Kidney glomerular epithelial cell (primary cell): Measurements from ENCODE around the gene KNDC1.
"Not testable (repeated sequence)": the region's sequence is repeated elsewhere in the genome, so short reads cannot be mapped to it uniquely, and the experiment has no call there.

Experiments used
- DNase-seq: peaks from one replicate; lab custom pipeline; 2025; lab: John Stamatoyannopoulos, UW

Gene KNDC1

DNA sequence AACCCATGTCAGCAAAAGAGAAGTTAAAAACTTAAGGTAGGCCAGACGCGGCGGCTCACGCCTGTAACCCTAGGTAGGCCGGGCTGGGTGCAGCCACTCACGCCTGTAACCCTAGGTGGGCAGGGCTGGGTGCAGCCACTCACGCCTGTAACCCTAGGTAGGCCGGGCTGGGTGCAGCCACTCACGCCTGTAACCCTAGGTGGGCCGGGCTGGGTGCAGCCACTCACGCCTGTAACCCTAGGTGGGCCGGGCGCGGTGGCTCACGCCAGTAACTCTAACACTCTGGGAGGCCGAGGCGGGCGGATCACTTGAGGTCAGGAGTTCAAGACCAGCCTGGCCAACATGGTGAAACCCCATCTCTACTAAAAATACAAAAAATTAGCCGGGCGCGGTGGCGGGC is 61.7 kb downstream of the KNDC1 start:
- not testable (repeated sequence) for DNase-seq

GRCh38 chr10:133224076-133224475 is 64.1 kb downstream of the KNDC1 start:
- no peak for DNase-seq

DNA sequence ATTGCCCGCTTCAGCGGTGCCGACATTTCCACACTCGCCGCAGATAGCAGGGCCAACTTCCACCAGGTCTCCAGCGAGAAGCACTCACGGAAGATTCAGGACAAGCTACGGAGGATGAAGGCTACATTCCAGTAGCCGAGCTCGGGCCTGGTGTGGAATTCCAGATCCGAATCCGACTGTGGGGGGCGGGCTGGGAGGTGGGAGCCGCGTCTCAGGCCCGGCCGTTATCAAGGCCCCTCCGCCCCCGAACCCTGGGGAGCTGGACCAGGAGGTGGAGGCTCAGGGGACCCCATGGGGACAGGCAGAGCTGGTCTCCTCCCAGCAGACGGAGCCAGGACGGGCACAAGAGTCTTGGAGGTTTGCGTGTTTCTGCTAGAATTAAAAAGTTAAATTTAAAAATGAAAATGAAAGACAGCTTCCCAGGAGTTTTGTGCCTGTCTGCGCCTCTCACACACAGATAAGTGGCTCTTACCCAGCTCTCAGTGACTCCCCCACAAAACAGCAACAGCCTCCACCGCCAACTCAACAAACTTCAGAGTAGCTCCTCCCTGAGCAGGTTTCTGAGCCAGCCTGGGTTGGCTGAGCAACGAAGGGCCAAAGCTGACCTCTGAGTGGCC is 64.8 kb downstream of the KNDC1 start:
- DNase-seq = peak; percentile 48

DNA sequence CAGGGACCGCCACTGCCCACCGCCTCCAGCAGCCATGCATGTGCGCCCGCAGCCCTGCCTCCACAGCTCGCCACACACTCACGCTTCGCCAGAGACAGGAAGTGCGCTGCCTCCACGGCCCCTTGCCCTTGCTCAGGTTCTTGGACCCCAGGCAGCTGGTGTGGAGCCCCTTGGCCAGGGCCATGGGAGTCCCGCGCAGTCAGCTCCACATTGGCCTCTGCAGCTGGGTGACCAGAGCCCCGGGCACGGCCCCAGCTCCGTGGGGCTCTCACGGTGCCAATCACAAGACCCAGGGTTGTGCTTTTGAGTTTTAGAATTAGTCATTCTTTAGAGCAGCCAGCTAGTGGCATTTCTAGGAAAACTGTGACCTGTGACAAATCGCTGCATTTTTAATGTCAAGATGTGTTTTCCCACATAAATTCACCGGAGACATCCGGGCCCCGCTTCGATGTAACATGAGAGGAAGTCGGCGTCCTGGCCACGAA is 65.7 kb downstream of the KNDC1 start:
- no peak for DNase-seq

DNA sequence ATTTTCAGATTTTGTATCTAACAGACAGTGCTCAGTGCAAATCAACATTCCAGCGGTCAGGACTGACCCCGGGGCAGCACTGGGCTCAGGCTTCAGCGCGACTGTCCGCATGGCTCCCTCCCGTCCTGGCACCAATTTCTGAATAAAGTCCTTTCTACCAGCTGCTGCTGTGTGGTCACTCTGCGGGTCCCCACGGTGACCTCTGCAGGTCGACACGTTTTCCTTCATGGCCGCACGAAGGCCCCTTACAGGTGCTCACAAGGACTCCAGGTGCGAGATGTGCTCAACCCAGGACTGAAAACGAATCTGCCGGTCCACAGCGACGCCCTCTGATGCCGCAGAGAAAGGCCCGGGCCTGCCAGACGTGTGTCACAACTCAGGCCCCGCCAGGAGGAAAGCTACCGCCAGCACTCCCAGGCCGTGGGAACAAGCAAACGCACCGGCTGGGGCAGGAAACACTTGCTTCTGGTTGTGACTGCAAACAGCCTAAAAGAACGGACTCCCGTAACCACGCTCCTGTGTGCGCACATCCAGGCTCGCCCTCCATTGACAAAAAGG is 66.3 kb downstream of the KNDC1 start:
- no peak for DNase-seq

- no peak for DNase-seq
Observed at GRCh38 chr10:133227256-133227655, 67.2 kb downstream of the KNDC1 start.

DNA sequence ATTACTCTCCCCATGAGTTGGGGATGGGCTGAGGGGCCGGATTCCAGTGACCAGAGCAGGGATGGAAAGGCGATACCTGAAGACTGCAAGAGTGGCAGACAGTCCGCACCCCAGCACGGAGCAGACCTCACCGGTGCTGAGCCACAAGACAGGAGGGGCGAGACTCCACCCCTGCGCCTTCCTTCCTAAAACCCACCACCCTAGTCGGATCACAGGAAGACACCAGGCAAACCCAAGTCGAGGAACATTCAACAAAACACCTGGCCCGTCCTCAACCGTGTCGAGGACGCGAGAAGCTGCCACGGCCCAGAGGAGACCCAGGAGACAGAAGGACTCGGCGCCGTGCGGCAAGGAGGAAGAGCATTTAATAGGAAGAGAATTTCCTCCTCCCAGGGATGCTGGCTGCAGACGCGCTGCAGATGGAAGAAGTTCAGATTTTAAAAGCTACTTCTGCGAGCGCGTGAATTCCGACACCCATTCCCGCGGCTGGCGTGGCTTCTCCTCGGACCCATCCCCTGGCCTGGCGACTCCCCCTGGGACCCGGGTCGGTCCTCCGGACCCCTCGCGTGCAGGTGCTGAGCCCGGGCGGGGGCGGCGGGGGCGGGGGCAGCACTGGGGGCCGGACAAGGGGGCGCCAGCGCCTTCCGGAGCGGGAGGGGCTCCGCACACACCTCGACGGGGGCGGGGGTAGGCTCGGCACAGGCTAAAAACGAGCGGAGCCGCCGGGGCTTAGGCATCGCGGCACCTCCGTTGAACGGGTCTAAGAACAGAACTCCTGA is 69.4 kb downstream of the KNDC1 start:
- DNase-seq = no peak

DNA sequence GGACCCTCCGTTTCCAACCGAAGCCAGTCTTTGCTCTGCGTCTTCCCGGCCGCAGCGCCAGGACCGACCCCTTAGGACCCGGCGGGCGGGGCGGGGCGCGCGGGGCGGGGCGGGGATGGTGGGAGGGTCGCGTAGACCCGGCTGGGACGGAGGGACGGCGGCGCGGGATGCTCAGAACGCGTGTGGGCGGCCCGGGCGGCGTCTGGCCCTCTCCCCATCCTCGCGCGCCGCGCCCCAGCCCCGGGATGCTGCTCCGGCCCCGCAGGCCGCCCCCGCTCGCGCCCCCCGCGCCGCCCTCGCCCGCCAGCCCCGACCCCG is 70.0 kb downstream of the KNDC1 start, which contains the start of gene UTF1:
Gene UTF1 (plus strand): TSS at position 174 of the 318 bp plus-strand sequence. CDS start 72 bp downstream, at position 246.
- no peak for DNase-seq

DNA sequence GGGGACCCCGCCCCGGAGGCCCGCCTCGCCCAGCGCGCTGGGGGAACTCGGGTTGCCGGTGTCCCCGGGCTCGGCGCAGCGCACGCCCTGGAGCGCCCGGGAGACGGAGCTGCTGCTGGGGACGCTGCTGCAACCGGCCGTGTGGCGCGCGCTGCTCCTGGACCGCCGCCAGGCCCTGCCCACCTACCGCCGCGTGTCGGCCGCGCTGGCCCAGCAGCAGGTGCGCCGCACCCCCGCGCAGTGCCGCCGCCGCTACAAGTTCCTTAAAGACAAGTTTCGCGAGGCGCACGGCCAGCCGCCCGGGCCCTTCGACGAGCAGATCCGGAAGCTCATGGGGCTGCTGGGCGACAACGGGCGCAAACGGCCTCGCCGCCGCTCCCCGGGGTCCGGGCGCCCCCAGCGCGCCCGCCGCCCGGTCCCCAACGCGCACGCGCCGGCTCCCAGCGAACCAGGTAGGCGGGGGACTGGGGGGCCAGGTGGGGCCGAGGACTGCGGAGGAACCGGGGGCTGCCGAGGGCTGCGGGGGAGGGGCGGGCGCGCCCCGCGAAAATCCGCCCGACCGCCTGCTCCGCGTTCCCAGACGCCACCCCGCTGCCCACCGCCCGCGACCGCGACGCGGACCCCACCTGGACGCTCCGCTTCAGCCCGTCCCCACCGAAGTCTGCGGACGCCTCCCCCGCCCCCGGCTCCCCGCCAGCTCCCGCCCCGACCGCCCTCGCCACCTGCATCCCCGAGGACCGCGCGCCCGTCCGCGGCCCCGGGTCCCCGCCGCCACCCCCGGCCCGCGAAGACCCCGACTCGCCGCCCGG is 70.6 kb downstream of the KNDC1 start:
- DNase-seq = no peak

DNA sequence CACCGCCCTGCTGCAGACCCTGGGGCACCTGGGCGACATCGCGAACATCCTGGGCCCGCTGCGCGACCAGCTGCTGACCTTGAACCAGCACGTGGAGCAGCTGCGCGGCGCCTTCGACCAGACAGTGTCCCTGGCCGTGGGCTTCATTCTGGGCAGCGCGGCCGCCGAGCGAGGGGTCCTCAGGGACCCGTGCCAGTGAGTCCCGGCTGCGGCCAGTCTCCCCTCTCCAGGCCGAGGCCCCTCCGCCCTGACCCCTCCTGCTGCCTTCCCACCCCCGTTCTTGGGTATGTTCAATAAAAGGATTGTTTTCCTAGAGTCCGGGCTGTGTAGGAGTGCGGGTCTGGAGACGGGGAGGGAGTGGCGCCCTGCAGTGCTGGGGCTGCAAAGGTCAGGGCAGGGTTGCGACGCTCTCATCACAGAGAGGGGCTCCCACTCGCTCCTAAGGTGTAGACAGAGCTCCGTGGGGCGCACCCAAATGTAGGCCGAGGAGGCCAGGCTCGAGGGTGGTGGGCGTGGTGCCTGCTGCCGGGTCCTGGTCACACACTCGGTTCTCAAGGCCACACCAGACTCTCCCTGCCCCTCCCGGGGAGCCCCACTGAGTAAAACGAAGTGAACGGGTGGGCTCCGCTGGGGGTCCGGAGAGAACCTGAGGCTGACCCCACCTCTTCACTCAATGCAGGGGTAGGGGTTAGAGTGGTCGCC is 71.4 kb downstream of the KNDC1 start:
- DNase-seq = no peak

DNA sequence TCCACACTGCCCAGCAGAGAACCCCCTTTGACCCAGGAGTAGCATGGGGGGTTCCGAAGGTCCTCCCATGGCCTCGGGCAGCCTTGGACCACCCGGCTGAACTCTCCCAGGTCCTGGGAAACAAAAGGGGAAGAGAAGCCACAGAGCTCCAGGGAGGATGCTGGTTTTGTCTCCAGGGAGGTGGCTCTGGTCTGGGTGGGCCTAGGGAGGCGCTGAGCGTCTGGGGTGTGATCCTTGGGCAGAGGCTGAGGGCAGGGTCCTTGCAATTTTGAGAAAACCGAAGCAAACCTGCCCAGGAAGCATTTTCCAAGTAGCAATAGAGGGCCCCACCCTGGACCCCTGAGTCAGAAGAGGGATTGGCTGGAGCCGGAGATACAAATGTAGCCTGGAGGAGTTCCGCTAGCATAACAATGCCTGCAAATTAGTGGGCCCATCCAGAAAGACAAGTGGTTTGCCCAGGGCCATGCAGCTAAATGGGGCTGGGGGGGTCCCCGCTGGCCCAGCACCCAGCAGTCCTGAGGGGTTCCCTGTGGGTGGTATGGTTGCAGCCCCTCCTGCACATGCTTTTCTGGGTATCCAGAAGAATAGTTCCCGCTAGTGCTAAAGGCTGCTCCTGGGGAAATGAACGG is 72.0 kb downstream of the KNDC1 start:
- DNase-seq = no peak

DNA sequence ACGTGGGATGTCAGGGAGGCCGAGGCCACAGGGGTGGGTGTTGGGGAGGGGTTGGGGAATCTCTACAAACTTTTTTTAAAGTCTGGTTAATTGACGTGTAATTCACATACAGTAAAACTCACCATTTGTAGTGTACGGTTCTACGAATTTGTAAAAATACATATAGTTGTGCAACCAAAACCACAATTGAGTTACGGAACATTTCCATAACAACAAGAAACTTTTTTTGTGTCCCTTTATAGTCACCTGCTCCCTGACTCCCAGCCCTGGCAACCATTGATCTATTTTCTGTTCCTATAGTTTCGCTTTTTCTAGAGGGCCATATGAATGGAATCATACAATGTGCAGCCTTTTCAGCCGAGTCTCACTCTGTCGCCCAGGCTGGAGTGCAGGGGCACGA is 74.8 kb downstream of the KNDC1 start:
- DNase-seq = not testable (repeated sequence)

- no peak for DNase-seq
Observed at GRCh38 chr10:133235265-133235855, 75.3 kb downstream of the KNDC1 start.

GRCh38 chr10:133235932-133236331 is 75.9 kb downstream of the KNDC1 start:
- no peak for DNase-seq

DNA sequence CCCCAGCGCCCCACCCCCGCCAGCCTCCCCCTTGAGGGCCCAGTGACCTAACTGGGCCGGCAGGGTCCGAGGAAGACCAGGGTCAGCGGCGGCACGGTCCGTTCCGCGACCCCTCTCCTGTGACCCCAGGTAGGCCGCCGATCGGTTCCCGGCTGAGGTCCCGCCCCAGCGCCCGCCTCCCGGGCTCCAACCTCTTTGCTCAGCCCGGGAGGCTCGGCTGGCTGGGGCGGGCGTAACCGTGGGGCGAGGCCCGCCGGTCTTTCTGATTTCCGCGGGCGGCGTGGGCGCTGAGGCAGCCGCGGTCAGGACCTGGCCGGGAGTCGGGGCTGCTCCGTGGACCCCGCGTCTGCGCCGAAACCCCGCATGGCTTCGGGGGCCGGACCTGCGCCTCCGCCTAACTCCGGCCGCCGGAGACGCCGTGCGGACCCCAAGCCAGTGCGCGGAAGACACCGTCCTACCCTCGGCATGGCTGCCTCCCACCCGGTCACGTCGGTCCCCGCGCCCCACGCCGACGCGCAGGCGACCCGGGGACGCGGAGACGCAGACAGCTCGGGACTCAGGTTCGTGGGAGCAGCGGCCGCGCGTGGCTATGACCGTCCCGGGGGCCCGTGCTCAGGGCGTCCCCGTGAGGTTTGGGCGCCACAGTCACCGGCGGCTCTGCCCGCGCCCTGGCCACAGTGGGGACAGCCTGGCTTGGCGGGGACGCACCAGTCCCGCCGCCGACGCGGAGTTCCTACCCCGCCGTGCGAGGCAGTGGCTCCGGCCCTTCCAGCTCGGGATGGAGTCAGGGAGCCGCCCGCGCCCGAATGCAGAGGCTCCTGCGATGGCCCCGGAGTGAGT is 76.6 kb downstream of the KNDC1 start:
- no peak for DNase-seq

GRCh38 chr10:133237241-133237587 is 77.2 kb downstream of the KNDC1 start:
- DNase-seq = no peak

DNA sequence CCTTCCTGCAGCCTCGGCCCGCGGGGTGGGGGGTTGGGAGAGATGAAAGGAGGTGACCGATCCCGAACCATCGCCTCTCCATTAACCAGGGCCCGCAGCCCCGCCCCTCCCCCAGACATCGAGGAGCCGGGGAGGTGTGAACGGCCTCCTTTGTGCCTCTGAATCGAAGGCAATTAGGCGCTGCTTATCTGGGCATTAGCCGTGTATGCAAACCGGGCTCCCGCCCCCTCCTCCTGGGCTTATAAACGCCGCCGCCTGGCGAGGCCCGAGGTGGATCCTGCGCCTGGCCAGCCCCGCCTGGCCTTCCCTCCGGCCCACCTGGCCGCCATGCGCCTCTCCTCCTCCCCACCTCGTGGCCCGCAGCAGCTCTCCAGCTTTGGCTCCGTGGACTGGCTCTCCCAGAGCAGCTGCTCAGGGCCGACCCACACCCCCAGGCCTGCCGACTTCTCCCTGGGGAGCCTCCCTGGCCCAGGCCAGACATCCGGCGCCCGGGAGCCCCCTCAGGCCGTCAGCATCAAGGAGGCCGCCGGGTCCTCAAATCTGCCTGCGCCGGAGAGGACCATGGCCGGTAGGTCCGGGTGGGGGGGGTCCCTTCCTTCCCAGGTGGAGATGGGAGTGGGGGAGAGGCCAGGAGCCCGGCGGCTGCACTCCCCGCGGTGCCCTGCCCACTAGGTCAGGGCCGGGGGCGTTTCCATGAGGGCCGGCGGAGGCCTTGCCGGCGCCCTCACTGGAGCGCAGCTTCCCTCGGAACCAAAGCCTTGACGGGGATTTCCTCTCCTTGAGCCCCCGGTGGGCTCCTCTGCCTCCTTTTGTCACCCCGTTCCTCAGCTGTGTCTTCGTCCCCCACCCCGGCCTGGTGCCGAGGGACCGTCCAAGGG is 77.8 kb downstream of the KNDC1 start, which contains the start of gene VENTX:
Gene VENTX (plus strand): TSS at position 268 of the 878 bp plus-strand sequence. CDS start 60 bp downstream, at position 328.
- no peak for DNase-seq

- no peak for DNase-seq
Observed at GRCh38 chr10:133238466-133238804, 78.4 kb downstream of the KNDC1 start.

- DNase-seq = no peak
Observed at GRCh38 chr10:133239990-133240389, 80.0 kb downstream of the KNDC1 start.
